HEK293T (cell line): ENCODE measurements around the gene KIAA1328.

ENCODE experiments used
- ARNT ChIP-seq: fragments of 450-650 bp; IDR thresholded peaks from 2 replicates; pipeline ENCODE4 v1.6.1; 2017; ENCODE audit warnings: mild to moderate bottlenecking
- BHLHE40 ChIP-seq: fragments of 450-650 bp; IDR thresholded peaks from 2 replicates; pipeline ENCODE4 v1.6.1; 2016; ENCODE audit warnings: mild to moderate bottlenecking, moderate library complexity, borderline replicate concordance
- CTBP1 ChIP-seq: fragments of 450-650 bp; IDR thresholded peaks from 2 replicates; pipeline ENCODE4 v1.6.1; 2016; ENCODE audit warnings: borderline replicate concordance
- ELF4 ChIP-seq: fragments of 450-650 bp; IDR thresholded peaks from 2 replicates; pipeline ENCODE4 v1.6.1; 2017; ENCODE audit warnings: antibody characterized with exemption
- FOXM1 ChIP-seq: fragments of 450-650 bp; IDR thresholded peaks from 2 replicates; pipeline ENCODE4 v1.6.1; 2017; ENCODE audit warnings: mild to moderate bottlenecking, borderline replicate concordance
- SP1 ChIP-seq: fragments of 450-650 bp; IDR thresholded peaks from 2 replicates; pipeline ENCODE4 v1.6.1; 2017
- ZNF384 ChIP-seq: fragments of 450-650 bp; IDR thresholded peaks from 2 replicates; pipeline ENCODE4 v1.6.1; 2016

GRCh38 chr18:36912887-36913286 is 84.0 kb downstream of the KIAA1328 start:
- TF ChIP-seq CTBP1 (no peak), FOXM1 (no peak), BHLHE40 (no peak), ELF4 (no peak), ZNF384 (no peak), ARNT (no peak), SP1 (no peak)
